ENCODE results near the gene PPME1.

Gene PPME1

DNA sequence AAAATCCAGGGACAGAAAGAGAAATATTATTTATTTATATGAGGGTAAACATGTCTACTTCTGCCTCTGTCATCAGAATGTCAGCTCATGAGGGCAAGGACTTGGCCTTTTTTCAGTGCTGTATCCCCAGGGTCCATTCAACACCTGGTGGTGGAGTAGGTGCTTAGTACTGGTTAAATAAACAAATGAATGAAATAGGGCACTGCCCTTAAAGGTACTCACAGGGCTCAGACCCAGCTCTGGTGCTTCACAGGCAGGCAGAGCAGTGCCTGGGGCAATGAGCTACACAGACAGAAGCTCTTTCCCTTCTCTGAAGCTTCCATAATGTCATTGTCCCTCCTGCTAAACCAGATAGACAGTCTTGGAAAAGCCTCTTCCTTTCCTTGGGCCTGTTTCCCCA lies 109.4 kb downstream of the PPME1 start:
- DNase-seq (ENCODE audit: low read depth in 2 of 2): no peak

GRCh38 chr11:74282421-74282820 lies 111.3 kb downstream of the PPME1 start:
- no peak for DNase-seq (ENCODE audit: low read depth in 2 of 2)

DNA sequence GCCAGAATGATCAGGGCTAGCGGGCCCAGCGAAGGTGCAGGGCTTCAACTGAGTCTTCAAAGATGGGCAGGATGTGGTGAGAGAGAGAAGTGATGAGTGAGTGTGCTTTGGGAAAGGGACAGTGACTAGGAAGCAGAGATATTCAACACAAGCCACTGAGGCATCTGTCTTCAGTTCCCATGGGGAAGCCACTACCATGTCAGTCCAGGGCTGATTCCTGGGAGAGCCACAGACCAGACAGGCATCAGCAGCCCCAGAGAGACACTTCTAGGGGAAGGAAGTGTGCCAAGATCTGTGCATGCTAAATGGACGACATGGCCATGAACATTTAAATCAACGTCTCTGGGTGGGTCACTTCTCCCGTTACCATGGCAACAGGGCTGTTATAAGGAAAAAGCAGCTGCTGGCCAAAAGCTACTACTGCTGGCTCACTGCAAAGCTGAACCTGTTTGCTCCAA lies 111.9 kb downstream of the PPME1 start:
- DNase-seq (ENCODE audit: low read depth in 2 of 2): no peak

DNA sequence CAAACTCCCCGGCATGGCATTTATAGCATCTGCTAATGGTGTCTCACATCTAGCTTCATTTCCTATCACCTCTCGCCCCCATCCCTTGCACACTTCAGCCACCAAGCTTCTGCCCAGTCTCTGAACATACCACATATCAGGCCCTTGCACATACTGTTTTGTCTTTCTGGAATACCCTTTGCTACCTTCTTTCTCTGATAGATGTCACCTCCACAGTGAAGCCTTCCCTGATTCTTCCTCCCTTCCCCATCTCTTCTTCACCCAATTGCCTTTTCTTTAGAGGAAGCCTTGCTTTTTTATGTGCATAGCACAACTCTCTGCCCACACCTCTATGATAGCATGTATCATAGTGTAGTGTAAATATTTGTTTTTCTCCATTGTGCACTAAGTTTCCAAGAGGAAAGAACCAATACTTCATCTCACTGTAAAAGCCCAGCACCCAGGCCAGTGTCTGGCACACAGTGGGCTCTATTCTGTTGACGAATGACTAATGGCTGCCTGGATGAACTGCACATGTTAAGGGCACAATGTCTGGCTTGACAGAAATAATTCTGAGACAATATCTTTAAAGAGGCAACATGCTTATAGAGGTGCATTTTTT lies 112.6 kb downstream of the PPME1 start:
- no peak for DNase-seq (ENCODE audit: low read depth in 2 of 2)

DNA sequence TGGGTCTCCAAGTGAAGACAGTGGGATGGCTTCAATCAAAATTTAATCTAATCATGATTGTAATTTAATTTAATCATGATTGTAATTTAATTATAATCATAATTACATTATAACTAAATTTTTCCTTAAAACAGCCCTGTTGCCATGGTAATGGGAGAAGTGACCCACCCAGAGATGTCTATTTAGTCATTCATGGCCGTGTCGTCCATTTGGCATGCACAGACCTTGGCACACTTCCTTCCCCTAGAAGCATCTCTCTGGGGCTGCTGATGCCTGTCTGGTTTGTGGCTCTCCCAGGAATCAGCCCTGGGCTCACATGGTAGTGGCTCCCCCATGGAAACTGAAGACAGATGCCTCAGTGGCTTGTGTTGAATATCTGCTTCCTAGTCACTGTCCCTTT lies 113.4 kb downstream of the PPME1 start:
- no peak for DNase-seq (ENCODE audit: low read depth in 2 of 2)

DNA sequence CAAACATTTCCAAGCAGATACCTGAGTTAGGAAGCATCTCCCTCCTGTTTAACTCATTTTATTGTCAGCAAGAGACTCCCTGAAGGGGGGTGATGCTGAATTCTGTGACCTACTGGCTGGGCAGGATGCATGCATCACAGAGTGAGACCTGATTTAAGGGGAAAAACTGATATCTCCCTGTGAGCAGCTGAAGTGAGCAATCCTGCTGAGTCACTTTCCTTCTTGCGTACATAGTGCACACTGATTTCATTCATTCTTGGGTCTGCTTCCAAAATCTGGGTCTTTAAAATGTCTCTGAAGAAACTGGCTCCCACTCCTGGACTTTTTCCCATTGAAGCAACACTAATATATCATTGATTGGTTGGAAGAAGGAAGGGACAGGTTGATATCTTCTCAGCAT lies 117.1 kb downstream of the PPME1 start:
- DNase-seq (ENCODE audit: low read depth in 2 of 2): no peak

- no peak for DNase-seq (ENCODE audit: low read depth in 2 of 2)
Measured at GRCh38 chr11:74288911-74289310, 117.8 kb downstream of the PPME1 start.

DNA sequence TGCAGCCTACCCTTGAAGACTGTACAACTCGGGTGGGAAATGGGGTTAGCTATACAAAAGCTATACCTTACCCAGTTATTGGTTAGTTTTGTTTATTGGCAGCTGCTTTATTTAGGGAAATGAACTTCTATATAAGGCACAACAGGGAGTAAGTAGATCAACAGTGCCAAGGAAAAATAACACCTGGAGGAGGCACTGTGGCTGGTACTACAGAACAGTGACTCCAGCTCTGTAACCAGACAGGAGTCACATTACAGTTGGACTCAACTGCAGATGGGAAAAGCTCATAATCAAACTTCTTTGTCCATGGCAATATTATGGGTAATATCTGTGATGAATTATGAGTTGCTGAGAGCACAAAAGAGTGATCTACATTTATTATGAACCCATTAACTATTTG lies 126.4 kb downstream of the PPME1 start:
- DNase-seq (ENCODE audit: low read depth in 2 of 2): no peak

- DNase-seq (ENCODE audit: low read depth in 2 of 2): no peak
Measured at GRCh38 chr11:74299015-74299414, 127.9 kb downstream of the PPME1 start.

Data from activated CD4-positive, alpha-beta T cell treated with anti-CD3 and anti-CD28 coated beads for 24 hours (primary cell).